Thyroid gland (tissue), 4 donors: ENCODE data around the gene CFAP97D1.

Experiments used
- CTCF ChIP-seq, 6 experiments: fragments of 200-600 bp in 3 of 6; fragments of 450-650 bp in 3 of 6; sonication (generic) in 3 of 6; IDR thresholded peaks; one replicate each; pipeline ENCODE4 v1.5.1; 2016 to 2019; ENCODE audit warnings: antibody characterized with exemption in 6 of 6, mild to moderate bottlenecking in 2 of 6, inconsistent platforms in 1 of 6, moderate library complexity in 1 of 6
- POLR2A ChIP-seq, 2 donors: fragments of 450-650 bp; IDR thresholded peaks; one replicate each; pipeline ENCODE4 v1.6.1; 2017; ENCODE audit warnings: antibody characterized with exemption in 2 of 2, mild to moderate bottlenecking in 2 of 2, moderate library complexity in 1 of 2

- TF ChIP-seq CTCF (IDR thresholded peaks at IDR 0.05) = no peak
- no peak for TF ChIP-seq POLR2A (IDR thresholded peaks at IDR 0.05)
Observed at GRCh38 chr17:43737722-43738121, 42.5 kb upstream of the CFAP97D1 start.
